Astrocyte of the cerebellum (primary cell): ENCODE results near the gene LTBP3.

ENCODE experiments used
- DNase-seq: peaks from one replicate; pipeline ENCODE4 v3.0.0-alpha.2; 2011; ENCODE audit warnings: low read depth
- H3K4me3 ChIP-seq: 2 replicates; pipeline ENCODE4 v1.5.1; 2011; ENCODE audit warnings: mild to moderate bottlenecking, low read depth, low read length, moderate library complexity
- CTCF ChIP-seq: IDR thresholded peaks from 2 replicates; pipeline ENCODE4 v1.5.1; 2012; ENCODE audit warnings: low read length, low read depth, moderate library complexity, mild to moderate bottlenecking; ENCODE audit errors: missing control alignments
- in situ Hi-C: cut with HindIII; loops from 2 replicates; pipeline ENCODE4 v1.10.0; 2017; ENCODE audit warnings: low sequenced_read_pairs

LTBP3 gene

GRCh38 chr11:65497141-65498041 is 60.8 kb downstream of the LTBP3 start:
- TF ChIP-seq CTCF, result no peak
- peak; percentile 93 for DNase-seq
- H3K4me3 ChIP-seq, result peak overlapping the region; percentile 87
- in situ Hi-C loops, result loop anchor here (5.0 kb wide), 1 partner anchor 75 kb away; the partner anchor contains the start of gene NEAT1

GRCh38 chr11:65496304-65497140 is 61.6 kb downstream of the LTBP3 start:
- in situ Hi-C loops, result loop anchor here (5.0 kb wide), 1 partner anchor 74 kb away; the partner anchor contains the start of gene NEAT1
- DNase-seq, result no peak
- TF ChIP-seq CTCF, result no peak
- peak overlapping the region; percentile 20 for H3K4me3 ChIP-seq

GRCh38 chr11:65493367-65494176 is 64.6 kb downstream of the LTBP3 start:
- no peak for DNase-seq
- H3K4me3 ChIP-seq, result no peak overlapping the region
- in situ Hi-C loops, result no loop called here
- TF ChIP-seq CTCF, result no peak

GRCh38 chr11:65492637-65493366 is 65.4 kb downstream of the LTBP3 start:
- no peak for TF ChIP-seq CTCF
- DNase-seq, result no peak
- in situ Hi-C loops, result no loop called here
- no peak overlapping the region for H3K4me3 ChIP-seq

- TF ChIP-seq CTCF, result no peak
- in situ Hi-C loops, result no loop called here
- H3K4me3 ChIP-seq, result no peak overlapping the region
- DNase-seq, result no peak
Observed at GRCh38 chr11:65492387-65492636, 65.8 kb downstream of the LTBP3 start.
